ENCODE results near the gene SLC28A2. TPM values are rescaled to one million over a fixed set of nuclear protein-coding genes. Genes with fewer than 3 reads are reported as not detected.

Gene SLC28A2, protein sequence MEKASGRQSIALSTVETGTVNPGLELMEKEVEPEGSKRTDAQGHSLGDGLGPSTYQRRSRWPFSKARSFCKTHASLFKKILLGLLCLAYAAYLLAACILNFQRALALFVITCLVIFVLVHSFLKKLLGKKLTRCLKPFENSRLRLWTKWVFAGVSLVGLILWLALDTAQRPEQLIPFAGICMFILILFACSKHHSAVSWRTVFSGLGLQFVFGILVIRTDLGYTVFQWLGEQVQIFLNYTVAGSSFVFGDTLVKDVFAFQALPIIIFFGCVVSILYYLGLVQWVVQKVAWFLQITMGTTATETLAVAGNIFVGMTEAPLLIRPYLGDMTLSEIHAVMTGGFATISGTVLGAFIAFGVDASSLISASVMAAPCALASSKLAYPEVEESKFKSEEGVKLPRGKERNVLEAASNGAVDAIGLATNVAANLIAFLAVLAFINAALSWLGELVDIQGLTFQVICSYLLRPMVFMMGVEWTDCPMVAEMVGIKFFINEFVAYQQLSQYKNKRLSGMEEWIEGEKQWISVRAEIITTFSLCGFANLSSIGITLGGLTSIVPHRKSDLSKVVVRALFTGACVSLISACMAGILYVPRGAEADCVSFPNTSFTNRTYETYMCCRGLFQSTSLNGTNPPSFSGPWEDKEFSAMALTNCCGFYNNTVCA
- polyA plus RNA-seq: 10 to 100 TPM in 3 of 4 donors, 1 to 10 TPM in 1; 5.4 to 47.1 (median 33.3) TPM
- long read RNA-seq, donor 1: 0 reads
- long read RNA-seq, donor 2, full-length matches to known transcripts: 2 of 2 reads
- long read RNA-seq, donor 2, partial matches to known transcripts: 0 of 2 reads
- long read RNA-seq, donor 2, other reads (novel, unspliced or antisense): 0 of 2 reads
- long read RNA-seq, donor 3: 0 reads
- long read RNA-seq, donor 4: 0 reads
- long read RNA-seq, donor 5, full-length matches to known transcripts: 1 of 1 reads
- long read RNA-seq, donor 5, partial matches to known transcripts: 0 of 1 reads
- long read RNA-seq, donor 5, other reads (novel, unspliced or antisense): 0 of 1 reads
- long read RNA-seq, donor 6, full-length matches to known transcripts: 1 of 1 reads
- long read RNA-seq, donor 6, partial matches to known transcripts: 0 of 1 reads
- long read RNA-seq, donor 6, other reads (novel, unspliced or antisense): 0 of 1 reads
- long read RNA-seq, donor 7: 0 reads
- long read RNA-seq, donor 8: 0 reads
- long read RNA-seq, donor 9, partial matches to known transcripts: 0 of 1 reads
- long read RNA-seq, donor 9, other reads (novel, unspliced or antisense): 0 of 1 reads
- long read RNA-seq, donor 10: 0 reads

DNA sequence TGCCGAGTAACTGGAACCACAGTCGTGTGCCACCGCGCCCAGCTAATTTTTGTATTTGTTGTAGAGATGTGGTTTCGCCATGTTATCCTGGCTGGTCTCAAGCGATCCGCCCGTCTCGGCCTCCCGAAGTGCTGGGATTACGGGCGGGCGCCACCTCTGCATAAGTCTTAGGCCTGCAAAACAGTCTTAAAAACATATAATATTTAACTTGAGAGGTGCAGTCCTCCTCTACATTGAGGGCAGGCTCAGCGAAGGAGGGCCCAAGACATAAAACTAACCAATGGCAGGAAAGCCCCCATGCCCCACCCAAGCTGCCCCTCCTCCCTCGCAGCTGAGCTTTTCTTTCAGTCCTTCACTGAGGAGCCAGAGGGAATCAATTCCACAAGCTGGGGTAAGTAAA lies at the start of gene SLC28A2:
SLC28A2 (plus strand) TSS at position 347 of the 400 bp plus-strand sequence. CDS start 982 bp downstream, outside the sequence.
- Histone ChIP-seq H3K27me3 (ENCODE audit: control insufficient read depth in 3 of 3, insufficient read depth in 3 of 3, low read length in 3 of 3) (no peaks in the 10 kb centered on the region), H3K27ac (ENCODE audit: low read depth in 1 of 3, low read length in 2 of 3) (peak within 1 kb of the TSS in 1 of 3 donors; percentile 15), H3K9me3 (ENCODE audit: control insufficient read depth in 2 of 2, insufficient read depth in 1 of 2, low read depth in 1 of 2, low read length in 1 of 2) (peaks cover 0 to 6% of the 10 kb centered on the region in 2 donors), H3K4me3 (ENCODE audit: low read depth in 1 of 3, low read length in 3 of 3) (peak within 1 kb of the TSS in 1 of 3 donors; percentile 44), H3K4me1 (ENCODE audit: control insufficient read depth in 3 of 3, insufficient read depth in 2 of 3, low read depth in 1 of 3, low read length in 2 of 3) (no peaks in the 10 kb centered on the region), H3K36me3 (ENCODE audit: control insufficient read depth in 3 of 3, insufficient read depth in 2 of 3, low read depth in 1 of 3, low read length in 3 of 3) (peaks cover 0 to 4% (median 2%) of the 10 kb centered on the region in 3 donors)
- FAIRE-seq (no peak), DNase-seq (peak in 1 of 2 donors; percentile 16)
- WGBS, 3 donors: 85 to 95% (median 90%) methylated on average over 15 of the region's 15 CpGs

DNA sequence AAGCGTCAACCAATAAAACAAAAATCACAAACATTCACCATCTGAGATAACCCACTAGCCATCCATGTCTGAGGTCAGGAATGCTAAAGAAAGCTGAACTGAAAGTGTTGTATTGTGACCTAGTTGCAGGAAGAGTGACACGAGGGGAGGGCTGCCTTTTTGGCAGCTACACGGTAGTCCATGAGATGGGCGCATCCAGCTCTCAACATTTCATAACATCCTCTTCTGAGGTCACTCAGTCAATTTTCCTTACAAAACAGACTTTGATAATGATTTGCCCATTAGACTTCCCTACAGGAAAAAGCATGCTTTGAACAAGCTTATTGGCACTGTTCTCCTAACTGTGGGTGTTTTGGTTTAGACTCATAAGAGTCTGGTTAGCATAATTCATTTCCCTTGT lies 48.9 kb upstream of the SLC28A2 start:
- H3K36me3 ChIP-seq (ENCODE audit: control insufficient read depth in 3 of 3, insufficient read depth in 2 of 3, low read depth in 1 of 3, low read length in 3 of 3): no peaks in the 10 kb centered on the region
- FAIRE-seq (no peak), DNase-seq (no peak)
- WGBS, 3 donors: 56 to 83% (median 72%) methylated on average over 4 of the region's 4 CpGs
- H3K9me3 ChIP-seq (ENCODE audit: control insufficient read depth in 2 of 2, insufficient read depth in 1 of 2, low read depth in 1 of 2, low read length in 1 of 2): no peaks in the 10 kb centered on the region
- H3K27ac ChIP-seq (ENCODE audit: low read depth in 1 of 3, low read length in 2 of 3): no peak overlapping the region
- H3K4me3 ChIP-seq (ENCODE audit: low read depth in 1 of 3, low read length in 3 of 3): no peak overlapping the region
- no peaks in the 10 kb centered on the region for H3K27me3 ChIP-seq (ENCODE audit: control insufficient read depth in 3 of 3, insufficient read depth in 3 of 3, low read length in 3 of 3)
- peaks cover 0 to 11% (median 0%) of the 10 kb centered on the region in 3 donors for H3K4me1 ChIP-seq (ENCODE audit: control insufficient read depth in 3 of 3, insufficient read depth in 2 of 3, low read depth in 1 of 3, low read length in 2 of 3)

DNA sequence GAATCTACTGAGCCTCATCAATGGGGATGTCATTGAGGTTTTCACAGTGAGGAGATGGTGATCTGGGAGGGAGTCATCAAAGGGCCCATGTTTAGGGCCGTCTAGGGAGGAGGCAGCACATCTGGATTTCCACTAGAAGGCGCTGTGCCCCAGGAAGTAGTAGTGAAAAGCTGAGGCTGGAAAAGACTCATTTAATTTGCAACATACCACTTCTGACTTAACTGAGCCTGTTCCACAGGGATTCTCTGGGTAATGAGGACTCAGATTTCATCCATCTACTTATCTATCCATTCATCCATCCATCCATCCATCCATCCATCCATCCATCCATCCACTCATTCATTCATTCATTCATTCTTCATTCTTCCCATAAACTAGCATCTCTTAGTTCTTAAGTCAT lies 46.8 kb upstream of the SLC28A2 start:
- Histone ChIP-seq H3K4me3 (ENCODE audit: low read depth in 1 of 3, low read length in 3 of 3) (no peak overlapping the region), H3K36me3 (ENCODE audit: control insufficient read depth in 3 of 3, insufficient read depth in 2 of 3, low read depth in 1 of 3, low read length in 3 of 3) (no peaks in the 10 kb centered on the region), H3K4me1 (ENCODE audit: control insufficient read depth in 3 of 3, insufficient read depth in 2 of 3, low read depth in 1 of 3, low read length in 2 of 3) (peaks cover 0 to 9% (median 0%) of the 10 kb centered on the region in 3 donors), H3K27me3 (ENCODE audit: control insufficient read depth in 3 of 3, insufficient read depth in 3 of 3, low read length in 3 of 3) (no peaks in the 10 kb centered on the region), H3K9me3 (ENCODE audit: control insufficient read depth in 2 of 2, insufficient read depth in 1 of 2, low read depth in 1 of 2, low read length in 1 of 2) (no peaks in the 10 kb centered on the region), H3K27ac (ENCODE audit: low read depth in 1 of 3, low read length in 2 of 3) (no peak overlapping the region)
- no peak for FAIRE-seq
- 3 to 4% (median 3%) methylated on average over 2 of the region's 2 CpGs for WGBS, 3 donors
- DNase-seq: peak; percentile 80 to 83

DNA sequence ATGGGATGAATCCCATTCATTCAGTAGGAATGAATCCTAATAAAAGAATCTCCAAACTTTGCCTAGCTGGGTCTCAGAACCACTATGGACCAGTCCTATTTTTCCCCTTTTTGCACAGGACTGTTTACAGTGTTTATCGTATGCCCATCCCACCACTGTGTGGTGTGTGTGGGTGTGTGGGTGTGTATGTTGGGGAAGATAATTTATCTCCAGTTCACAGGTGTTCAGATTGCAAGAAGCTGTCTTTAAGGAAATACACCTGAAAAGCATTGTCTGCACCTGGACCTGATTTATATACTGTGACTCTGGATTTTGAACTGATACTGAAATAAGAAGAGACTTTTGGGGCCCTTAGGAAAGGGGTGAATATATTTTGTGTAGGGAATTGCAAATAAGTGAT lies 39.5 kb upstream of the SLC28A2 start:
- DNase-seq (no peak), FAIRE-seq (no peak)
- peaks cover 0 to 14% of the 10 kb centered on the region in 2 donors for H3K9me3 ChIP-seq (ENCODE audit: control insufficient read depth in 2 of 2, insufficient read depth in 1 of 2, low read depth in 1 of 2, low read length in 1 of 2)
- no peak overlapping the region for H3K27ac ChIP-seq (ENCODE audit: low read depth in 1 of 3, low read length in 2 of 3)
- 15 to 55% (median 30%) methylated on average over 1 of the region's 1 CpG for WGBS, 3 donors
- no peaks in the 10 kb centered on the region for H3K36me3 ChIP-seq (ENCODE audit: control insufficient read depth in 3 of 3, insufficient read depth in 2 of 3, low read depth in 1 of 3, low read length in 3 of 3)
- no peaks in the 10 kb centered on the region for H3K4me1 ChIP-seq (ENCODE audit: control insufficient read depth in 3 of 3, insufficient read depth in 2 of 3, low read depth in 1 of 3, low read length in 2 of 3)
- H3K4me3 ChIP-seq (ENCODE audit: low read depth in 1 of 3, low read length in 3 of 3): no peak overlapping the region
- H3K27me3 ChIP-seq (ENCODE audit: control insufficient read depth in 3 of 3, insufficient read depth in 3 of 3, low read length in 3 of 3): no peaks in the 10 kb centered on the region

DNA sequence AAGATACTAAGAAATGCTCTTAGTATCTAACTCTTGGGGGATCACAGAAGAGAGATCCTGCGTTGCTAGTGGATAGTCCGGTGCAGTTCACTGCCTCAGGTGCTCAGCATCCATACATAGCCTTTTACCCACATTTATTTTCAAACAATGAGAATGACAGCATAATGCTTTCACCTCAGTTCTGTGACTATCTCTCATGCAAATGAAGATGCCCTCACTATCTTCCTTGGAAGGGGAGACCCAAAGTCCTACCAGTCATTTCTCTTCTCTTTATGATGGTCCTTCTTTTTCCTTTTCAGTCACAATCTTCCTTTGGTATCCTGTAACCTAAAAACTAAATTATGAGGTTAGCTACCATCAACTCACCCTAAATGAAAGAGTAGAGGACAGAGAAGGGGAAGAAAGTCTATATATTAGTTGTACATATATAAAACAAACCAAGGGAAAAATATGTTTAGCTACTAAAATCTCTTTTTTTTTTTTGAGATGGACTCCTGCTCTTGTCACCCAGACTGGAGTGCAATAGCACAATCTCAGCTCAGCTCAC lies 30.9 kb upstream of the SLC28A2 start:
- WGBS, 3 donors: 91 to 98% (median 93%) methylated on average over 2 of the region's 2 CpGs
- no peaks in the 10 kb centered on the region for H3K36me3 ChIP-seq (ENCODE audit: control insufficient read depth in 3 of 3, insufficient read depth in 2 of 3, low read depth in 1 of 3, low read length in 3 of 3)

DNA sequence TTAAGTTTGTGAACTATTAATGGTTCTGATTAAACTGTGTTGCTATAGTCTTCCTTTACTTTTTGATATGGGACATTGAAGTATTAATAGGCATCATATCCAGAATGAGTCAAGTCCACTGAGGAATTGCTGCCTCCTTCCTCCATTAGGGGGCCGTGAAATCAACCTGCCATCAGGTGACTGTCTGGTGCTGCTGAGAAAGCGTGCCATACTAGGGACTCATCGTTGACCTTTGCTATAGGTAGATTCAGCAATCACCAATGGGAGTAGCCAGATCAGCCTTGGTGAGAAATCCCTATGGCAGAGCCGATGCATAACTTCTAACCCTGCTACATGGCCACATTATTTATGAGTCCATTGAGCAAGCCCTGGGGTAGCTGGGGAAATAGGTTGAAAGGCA lies 30.1 kb upstream of the SLC28A2 start:
- peak; percentile 56 to 58 for DNase-seq
- H3K27ac ChIP-seq (ENCODE audit: low read depth in 1 of 3, low read length in 2 of 3): peak overlapping the region in 1 of 3 donors; percentile 14

More for the DNA sequence above, 30.9 kb upstream of the SLC28A2 start:
- peaks cover 2 to 14% of the 10 kb centered on the region in 2 donors for H3K9me3 ChIP-seq (ENCODE audit: control insufficient read depth in 2 of 2, insufficient read depth in 1 of 2, low read depth in 1 of 2, low read length in 1 of 2)
- no peaks in the 10 kb centered on the region for H3K27me3 ChIP-seq (ENCODE audit: control insufficient read depth in 3 of 3, insufficient read depth in 3 of 3, low read length in 3 of 3)
- H3K4me1 ChIP-seq (ENCODE audit: control insufficient read depth in 3 of 3, insufficient read depth in 2 of 3, low read depth in 1 of 3, low read length in 2 of 3): peaks cover 0 to 19% (median 2%) of the 10 kb centered on the region in 3 donors
- FAIRE-seq (no peak), DNase-seq (no peak)
- H3K4me3 ChIP-seq (ENCODE audit: low read depth in 1 of 3, low read length in 3 of 3): no peak overlapping the region
- peak overlapping the region in 1 of 3 donors; percentile 20 for H3K27ac ChIP-seq (ENCODE audit: low read depth in 1 of 3, low read length in 2 of 3)

DNA sequence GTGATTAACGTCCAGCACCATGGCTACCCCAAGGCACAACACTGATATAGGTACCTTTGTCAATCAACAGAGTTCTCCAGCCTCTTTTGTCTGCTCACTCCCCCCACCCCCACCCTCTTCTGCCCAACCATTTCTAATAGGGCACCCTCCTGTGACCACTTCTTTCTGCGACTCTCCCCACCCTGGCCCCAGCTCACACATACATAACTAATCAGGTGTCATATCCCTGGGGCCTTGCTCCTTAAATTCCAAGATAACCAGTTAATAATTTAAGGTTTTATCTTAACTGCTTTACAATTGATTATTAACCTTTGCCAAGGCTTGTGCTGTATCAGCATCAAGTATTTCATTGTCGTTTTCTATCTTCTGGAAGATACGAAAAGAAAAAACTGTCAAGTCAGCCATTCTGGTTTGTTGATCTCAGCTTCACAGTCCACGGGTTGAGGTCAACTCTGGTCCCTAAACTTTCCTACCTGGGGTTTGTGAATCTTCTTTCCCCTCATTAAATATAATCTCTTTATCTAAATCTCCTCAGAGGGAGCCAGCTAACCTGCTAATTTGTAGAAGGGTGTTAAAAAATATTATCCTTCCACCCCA lies 27.3 kb upstream of the SLC28A2 start:
- DNase-seq (peak; percentile 85 to 88), FAIRE-seq (peak; percentile 15)
- peak overlapping the region in 2 of 3 donors; percentile 25 to 75 for H3K27ac ChIP-seq (ENCODE audit: low read depth in 1 of 3, low read length in 2 of 3)
- WGBS, 3 donors: 7 to 37% (median 29%) methylated on average over 5 of the region's 5 CpGs
- H3K4me3 ChIP-seq (ENCODE audit: low read depth in 1 of 3, low read length in 3 of 3): no peak overlapping the region
- peaks cover 0 to 32% (median 4%) of the 10 kb centered on the region in 3 donors for H3K4me1 ChIP-seq (ENCODE audit: control insufficient read depth in 3 of 3, insufficient read depth in 2 of 3, low read depth in 1 of 3, low read length in 2 of 3)
- H3K9me3 ChIP-seq (ENCODE audit: control insufficient read depth in 2 of 2, insufficient read depth in 1 of 2, low read depth in 1 of 2, low read length in 1 of 2): peaks cover 2 to 26% of the 10 kb centered on the region in 2 donors
- no peaks in the 10 kb centered on the region for H3K36me3 ChIP-seq (ENCODE audit: control insufficient read depth in 3 of 3, insufficient read depth in 2 of 3, low read depth in 1 of 3, low read length in 3 of 3)
- no peaks in the 10 kb centered on the region for H3K27me3 ChIP-seq (ENCODE audit: control insufficient read depth in 3 of 3, insufficient read depth in 3 of 3, low read length in 3 of 3)

More for the DNA sequence above, 30.1 kb upstream of the SLC28A2 start:
- H3K27me3 ChIP-seq (ENCODE audit: control insufficient read depth in 3 of 3, insufficient read depth in 3 of 3, low read length in 3 of 3): no peaks in the 10 kb centered on the region
- H3K4me3 ChIP-seq (ENCODE audit: low read depth in 1 of 3, low read length in 3 of 3): no peak overlapping the region
- 50 to 72% (median 62%) methylated on average over 4 of the region's 4 CpGs for WGBS, 3 donors
- H3K4me1 ChIP-seq (ENCODE audit: control insufficient read depth in 3 of 3, insufficient read depth in 2 of 3, low read depth in 1 of 3, low read length in 2 of 3): peaks cover 0 to 23% (median 2%) of the 10 kb centered on the region in 3 donors
- no peak for FAIRE-seq
- peaks cover 2 to 19% of the 10 kb centered on the region in 2 donors for H3K9me3 ChIP-seq (ENCODE audit: control insufficient read depth in 2 of 2, insufficient read depth in 1 of 2, low read depth in 1 of 2, low read length in 1 of 2)
- H3K36me3 ChIP-seq (ENCODE audit: control insufficient read depth in 3 of 3, insufficient read depth in 2 of 3, low read depth in 1 of 3, low read length in 3 of 3): no peaks in the 10 kb centered on the region
